ENCODE measurements around the gene MYO1E.
A peak's percentile ranks its signal among the peaks of the same experiment; 100 is the strongest.

The MYO1E gene

DNA sequence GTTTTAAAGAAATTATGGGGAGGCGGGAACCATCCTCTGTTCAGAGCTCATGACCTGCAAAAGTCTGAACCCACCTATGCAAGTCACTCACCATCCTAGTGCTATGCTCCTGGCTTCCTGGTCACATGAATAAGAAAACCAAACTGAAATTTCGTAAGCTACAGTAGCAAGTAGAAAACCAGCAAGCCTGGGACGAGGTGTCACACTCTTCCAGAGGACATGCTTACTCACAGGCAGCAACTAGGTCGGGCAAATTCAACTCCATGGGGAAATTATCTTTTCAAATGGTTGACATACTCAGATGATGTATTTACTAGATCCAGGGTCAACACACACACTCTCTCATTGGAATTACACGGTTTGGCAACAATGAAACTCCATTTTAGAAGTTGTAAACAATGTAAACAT is 134.7 kb downstream of the MYO1E start:
- H3K4me3 ChIP-seq (ENCODE audit: low read length) = no peak overlapping the region
- peak; percentile 58 for DNase-seq (ENCODE audit: low read depth)
- TF ChIP-seq, protein P1, sequence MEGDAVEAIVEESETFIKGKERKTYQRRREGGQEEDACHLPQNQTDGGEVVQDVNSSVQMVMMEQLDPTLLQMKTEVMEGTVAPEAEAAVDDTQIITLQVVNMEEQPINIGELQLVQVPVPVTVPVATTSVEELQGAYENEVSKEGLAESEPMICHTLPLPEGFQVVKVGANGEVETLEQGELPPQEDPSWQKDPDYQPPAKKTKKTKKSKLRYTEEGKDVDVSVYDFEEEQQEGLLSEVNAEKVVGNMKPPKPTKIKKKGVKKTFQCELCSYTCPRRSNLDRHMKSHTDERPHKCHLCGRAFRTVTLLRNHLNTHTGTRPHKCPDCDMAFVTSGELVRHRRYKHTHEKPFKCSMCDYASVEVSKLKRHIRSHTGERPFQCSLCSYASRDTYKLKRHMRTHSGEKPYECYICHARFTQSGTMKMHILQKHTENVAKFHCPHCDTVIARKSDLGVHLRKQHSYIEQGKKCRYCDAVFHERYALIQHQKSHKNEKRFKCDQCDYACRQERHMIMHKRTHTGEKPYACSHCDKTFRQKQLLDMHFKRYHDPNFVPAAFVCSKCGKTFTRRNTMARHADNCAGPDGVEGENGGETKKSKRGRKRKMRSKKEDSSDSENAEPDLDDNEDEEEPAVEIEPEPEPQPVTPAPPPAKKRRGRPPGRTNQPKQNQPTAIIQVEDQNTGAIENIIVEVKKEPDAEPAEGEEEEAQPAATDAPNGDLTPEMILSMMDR (IDR thresholded peaks at IDR 0.05; ENCODE audit: insufficient read depth, low read depth, low read length, missing control alignments) = no peak

DNA sequence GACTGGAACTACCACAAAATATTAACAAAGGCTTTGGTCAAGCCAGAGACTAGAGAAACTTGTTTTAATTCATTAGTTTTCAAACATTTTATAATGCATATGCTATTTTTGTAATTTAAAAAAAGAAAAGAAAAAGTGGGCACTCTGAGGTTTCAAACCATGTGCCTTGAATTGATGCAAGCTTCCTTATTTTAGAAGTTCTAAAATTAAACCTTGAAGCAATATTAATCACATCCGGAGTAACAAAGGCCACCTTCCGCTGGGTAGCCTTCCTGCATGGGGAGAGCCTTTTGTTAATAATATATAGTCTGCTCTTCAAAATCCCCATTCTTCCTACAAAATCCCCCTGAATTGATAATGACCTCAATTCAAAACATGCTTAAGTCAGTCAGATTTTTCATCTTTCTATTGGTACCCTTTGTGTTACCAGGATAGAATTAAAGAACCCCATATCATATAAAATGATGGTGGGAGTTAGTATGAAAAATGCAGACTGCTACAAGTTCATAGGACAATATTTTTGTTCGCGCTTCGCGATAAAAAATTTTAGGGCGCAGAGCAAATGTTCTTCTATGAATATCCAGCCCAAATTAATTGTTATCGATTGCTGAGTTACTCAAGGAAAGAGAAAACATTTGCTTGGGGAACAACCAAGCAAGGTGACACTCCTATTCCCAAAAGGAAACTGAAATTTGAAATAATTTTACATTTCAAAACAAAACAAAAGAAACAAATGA is 135.4 kb downstream of the MYO1E start:
- DNase-seq (ENCODE audit: low read depth) = no peak
- H3K4me3 ChIP-seq (ENCODE audit: low read length) = no peak overlapping the region
- TF ChIP-seq, protein P1 (IDR thresholded peaks at IDR 0.05; ENCODE audit: insufficient read depth, low read depth, low read length, missing control alignments) = no peak

DNA sequence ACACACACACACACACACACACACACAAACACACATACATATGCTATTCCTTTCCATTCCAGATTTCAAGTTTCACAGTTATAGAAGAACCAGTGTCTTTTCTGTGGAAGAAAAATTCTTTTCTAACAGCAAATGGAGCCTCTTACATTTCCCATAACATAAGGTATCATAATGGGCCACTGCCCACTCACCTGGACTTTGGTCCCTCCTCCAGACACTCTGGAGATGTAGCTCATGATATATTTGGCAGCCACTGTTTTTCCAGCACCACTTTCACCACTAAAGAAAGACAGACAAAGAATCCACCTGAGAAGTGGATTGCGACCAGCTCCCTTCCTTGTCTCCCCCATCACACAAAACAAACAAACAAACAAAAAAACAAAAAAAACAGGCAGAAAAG is 136.3 kb downstream of the MYO1E start:
- TF ChIP-seq, protein P1 (IDR thresholded peaks at IDR 0.05; ENCODE audit: insufficient read depth, low read depth, low read length, missing control alignments) = no peak
- DNase-seq (ENCODE audit: low read depth) = no peak
- H3K4me3 ChIP-seq (ENCODE audit: low read length) = no peak overlapping the region

DNA sequence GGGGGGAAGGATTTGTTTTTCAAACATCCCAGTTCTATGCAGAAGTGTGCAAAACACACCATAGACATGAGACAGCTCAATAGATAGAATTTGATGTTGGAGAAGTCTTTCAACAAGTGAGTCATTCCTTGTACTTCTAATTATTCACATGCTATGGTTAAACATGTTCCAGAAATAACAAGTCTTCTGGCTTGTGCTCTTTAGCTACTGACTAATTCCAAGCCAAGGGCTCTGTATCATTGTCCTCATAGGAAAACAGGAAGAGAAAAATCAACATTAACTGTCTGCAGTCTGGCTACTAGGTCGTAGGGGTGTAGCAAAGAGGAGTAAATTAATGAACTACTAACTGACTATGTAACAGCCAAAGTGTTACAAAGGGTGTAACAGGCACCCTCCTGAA is 140.2 kb downstream of the MYO1E start:
- no peak overlapping the region for H3K4me3 ChIP-seq (ENCODE audit: low read length)
- TF ChIP-seq, protein P1 (IDR thresholded peaks at IDR 0.05; ENCODE audit: insufficient read depth, low read depth, low read length, missing control alignments) = no peak
- DNase-seq (ENCODE audit: low read depth) = peak; percentile 82

DNA sequence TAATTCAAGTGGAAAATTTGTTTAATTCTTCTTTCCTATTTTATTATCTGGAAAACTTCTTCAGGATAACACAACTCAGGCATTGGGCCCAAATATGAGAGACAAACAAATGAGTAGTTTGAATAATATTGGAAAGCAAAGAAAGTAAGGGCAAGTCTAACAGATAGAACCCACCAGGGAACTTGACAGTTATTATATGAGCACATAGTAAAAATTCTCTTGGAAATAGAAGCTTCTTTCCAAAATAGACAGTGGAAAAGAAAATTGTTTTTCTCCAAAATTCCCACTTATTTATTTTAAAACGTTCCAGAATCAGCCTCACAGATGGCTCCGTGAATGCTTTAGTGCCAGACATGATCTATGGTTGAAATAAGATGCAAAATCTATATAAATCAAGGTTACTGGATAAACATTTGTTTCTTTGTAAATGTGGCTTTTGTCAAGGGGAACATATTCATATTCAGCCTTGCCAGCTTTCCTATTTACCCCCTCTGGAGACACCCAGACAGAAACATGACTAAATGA is 142.1 kb downstream of the MYO1E start:
- no peak for DNase-seq (ENCODE audit: low read depth)
- TF ChIP-seq, protein P1 (IDR thresholded peaks at IDR 0.05; ENCODE audit: insufficient read depth, low read depth, low read length, missing control alignments) = no peak
- H3K4me3 ChIP-seq (ENCODE audit: low read length) = no peak overlapping the region

DNA sequence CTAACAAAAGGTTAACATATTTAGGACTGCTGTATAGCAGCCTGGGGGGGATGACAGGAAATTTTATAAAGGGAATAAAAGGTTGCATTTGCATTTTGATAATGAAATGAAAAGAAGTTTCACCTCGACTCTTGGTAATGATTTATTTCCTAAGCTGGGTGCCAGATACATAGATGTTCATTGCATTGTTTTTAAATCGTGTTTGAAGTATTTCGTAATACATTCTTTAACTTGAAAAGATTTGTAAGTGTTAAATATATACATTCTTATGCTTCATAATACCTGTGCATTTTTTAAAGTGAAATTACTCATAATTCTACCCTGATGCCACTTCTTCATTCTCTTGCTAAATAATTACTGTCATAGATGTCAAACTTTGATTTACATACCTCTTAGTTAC is 143.2 kb downstream of the MYO1E start:
- H3K4me3 ChIP-seq (ENCODE audit: low read length) = no peak overlapping the region
- DNase-seq (ENCODE audit: low read depth) = no peak
- TF ChIP-seq, protein P1 (IDR thresholded peaks at IDR 0.05; ENCODE audit: insufficient read depth, low read depth, low read length, missing control alignments) = no peak

DNA sequence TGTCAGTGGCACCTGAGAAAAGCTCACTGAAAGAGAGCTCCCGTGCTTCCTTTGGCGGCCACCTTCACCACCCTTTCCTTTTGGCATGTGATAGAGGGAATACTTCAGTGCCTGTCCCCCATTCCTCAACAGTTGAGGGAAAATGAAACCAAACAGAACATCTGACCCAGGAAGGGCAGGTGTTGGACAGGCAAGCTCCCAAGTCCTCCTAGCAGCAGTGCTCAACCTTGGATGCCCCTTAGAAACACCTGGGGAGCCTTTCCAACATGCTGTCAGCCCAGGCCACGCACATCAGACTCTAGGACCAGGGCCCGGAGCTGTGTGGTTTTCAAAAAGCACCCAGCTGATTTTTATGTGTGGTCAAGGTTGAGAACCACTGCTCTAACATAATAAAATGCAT is 143.7 kb downstream of the MYO1E start:
- no peak for DNase-seq (ENCODE audit: low read depth)
- no peak overlapping the region for H3K4me3 ChIP-seq (ENCODE audit: low read length)
- TF ChIP-seq, protein P1 (IDR thresholded peaks at IDR 0.05; ENCODE audit: insufficient read depth, low read depth, low read length, missing control alignments) = no peak

All from epithelial cell of esophagus (primary cell).